Panc1 (cell line): ENCODE measurements around the gene RPUSD3. TPM values are rescaled to one million over a fixed set of nuclear protein-coding genes. Genes with fewer than 3 reads are reported as not detected.
A peak's percentile ranks its signal among the peaks of the same experiment; 100 is the strongest.

ENCODE experiments used
- ATAC-seq: fragments of 200-7000 bp; cut with Tn5 transposase; 2 replicates; pipeline ENCODE4 v1.9.1; 2020; ENCODE audit warnings: mild to moderate bottlenecking, moderate library complexity
- BruUV-seq: library from RNA; stranded (reverse); fragments of 400-500 nt; replicated peaks from 2 replicates; lab custom pipeline; 2021; lab: Mats Ljungman, UMichigan
- CTCF ChIA-PET: fragments of 300-600 bp; sonication (Branson Sonifier 250); formaldehyde crosslinking; loops from one replicate; lab custom pipeline; 2022; ENCODE audit warnings: antibody characterized with exemption; lab: Charles Lee
- POLR2A ChIA-PET: fragments of 300-600 bp; sonication (Branson Sonifier 250); formaldehyde crosslinking; loops from one replicate; lab custom pipeline; 2022; ENCODE audit warnings: antibody characterized with exemption; lab: Charles Lee
- DNase-seq: peaks from one replicate; pipeline ENCODE4 v3.0.0-alpha.2; 2010; ENCODE audit warnings: low read depth, low spot score
- H3K27ac ChIP-seq: 2 replicates; pipeline ENCODE4 v1.5.1; 2011; ENCODE audit warnings: mild to moderate bottlenecking, low read length, inconsistent platforms
- H3K27me3 ChIP-seq: fragments of 200-500 bp; sonication (Bioruptor generic); 2 replicates; pipeline ENCODE4 v1.6.0; 2014; ENCODE audit warnings: low read length, inconsistent platforms; ENCODE audit not compliant: control insufficient read depth, insufficient read depth
- H3K36me3 ChIP-seq: fragments of 200-500 bp; sonication (Bioruptor generic); 2 replicates; pipeline ENCODE4 v1.5.1; 2014; ENCODE audit warnings: inconsistent platforms, mild to moderate bottlenecking, low read length, moderate library complexity; ENCODE audit not compliant: control insufficient read depth, insufficient read depth
- H3K4me1 ChIP-seq: 2 replicates; pipeline ENCODE4 v1.5.1; 2011; ENCODE audit warnings: inconsistent platforms, mild to moderate bottlenecking, low read length, moderate library complexity; ENCODE audit not compliant: control insufficient read depth, insufficient read depth
- H3K4me3 ChIP-seq, 2 experiments: 2 replicates each; pipeline ENCODE4 v1.5.1; 2011 to 2012; ENCODE audit warnings: low read depth in 2 of 2, low read length in 2 of 2, mild to moderate bottlenecking in 2 of 2, inconsistent platforms in 1 of 2, moderate library complexity in 1 of 2
- H3K9me3 ChIP-seq: fragments of 200-500 bp; sonication (Bioruptor generic); 2 replicates; pipeline ENCODE4 v1.5.1; 2014; ENCODE audit warnings: low read depth, mild to moderate bottlenecking, inconsistent platforms, low read length, moderate library complexity; ENCODE audit not compliant: control insufficient read depth, insufficient read depth
- POLR2AphosphoS5 ChIP-seq: IDR thresholded peaks from 2 replicates; pipeline ENCODE4 v1.6.1; 2012; ENCODE audit warnings: mild to moderate bottlenecking, low read depth, low read length, moderate library complexity
- SIN3A ChIP-seq: IDR thresholded peaks from 2 replicates; pipeline ENCODE4 v1.6.1; 2012; ENCODE audit warnings: low read depth, mild to moderate bottlenecking, low read length, moderate library complexity, borderline replicate concordance; ENCODE audit not compliant: insufficient read depth
- TCF7L2 ChIP-seq: IDR thresholded peaks from 2 replicates; pipeline ENCODE4 v1.6.1; 2011; ENCODE audit warnings: mild to moderate bottlenecking, low read depth, low read length, inconsistent platforms
- in situ Hi-C: cut with HindIII; loops from 2 replicates; pipeline ENCODE4 v1.10.0; 2016; ENCODE audit warnings: low sequenced_read_pairs, low pct_unique_long_range_greater_than_20kb
- intact Hi-C: fragments of 100-400 bp; cut with micrococcal nuclease; formaldehyde crosslinking; loops from one replicate; pipeline ENCODE4 v1.10.0; 2022; ENCODE audit not compliant: unreplicated experiment
- total RNA-seq: library from RNA; stranded (reverse); gene quantifications from one replicate; pipeline ENCODE4 v1.2.1, GENCODE V29; 2021; ENCODE audit not compliant: unreplicated experiment
- TF ChIP-seq, protein P1 (sequence below): fragments of 450-650 bp; IDR thresholded peaks from 2 replicates; pipeline ENCODE4 v1.5.1; 2017; ENCODE audit warnings: mild to moderate bottlenecking
- TF ChIP-seq, protein P2 (sequence below), 2 experiments: IDR thresholded peaks; 2 replicates each; pipeline ENCODE4 v1.6.1; 2011 to 2012; ENCODE audit warnings: low read depth in 2 of 2, control low read depth in 1 of 2, low read length in 1 of 2, mild to moderate bottlenecking in 1 of 2, moderate library complexity in 1 of 2; ENCODE audit not compliant: insufficient read depth in 1 of 2

RPUSD3 gene
- total RNA-seq, 1 experiment from 2014 or later, result 40.4 TPM

DNA sequence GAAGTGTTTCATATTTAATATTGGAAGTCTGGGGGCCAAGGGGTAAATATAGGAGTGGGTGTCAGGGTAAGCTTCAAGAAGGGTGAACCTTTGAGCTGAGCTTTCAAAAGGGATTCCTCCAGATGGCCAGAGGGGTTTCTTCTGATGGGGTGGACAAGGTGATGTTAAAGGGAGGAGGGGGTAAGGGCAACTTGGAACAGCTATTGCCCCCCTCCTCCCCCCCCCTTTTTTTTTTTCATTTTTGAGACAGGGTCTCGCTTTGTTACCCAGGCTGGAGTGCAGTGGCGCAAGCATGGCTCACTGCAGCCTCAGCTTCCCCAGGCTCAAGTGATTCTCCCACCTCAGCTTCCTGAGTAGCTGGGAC lies 35.8 kb downstream of the RPUSD3 start:
- Histone ChIP-seq H3K4me1 (peaks cover 15% of the 10 kb centered on the region), H3K9me3 (no peaks in the 10 kb centered on the region), H3K27ac (no peak overlapping the region), H3K27me3 (no peaks in the 10 kb centered on the region), H3K4me3 (no peak overlapping the region), H3K36me3 (peaks cover 13% of the 10 kb centered on the region; the same call in 1 of the 2 replicates)
- no TSS peak for BruUV-seq
- intact Hi-C loops, result no loop called here
- in situ Hi-C loops, result no loop called here
- TF ChIP-seq TCF7L2 (no peak), POLR2AphosphoS5 (peak; percentile 1; the same call in 1 of the 2 replicates)
- DNase-seq, result no peak
- ChIA-PET POLR2A (no interaction called here), CTCF (interaction anchor here (0.5 to 0.6 kb wide), 2 partner anchors 125 to 1038 kb away, joined by 4 to 7 read pairs; no protein-coding TSS in a partner anchor)
- no peak for ATAC-seq

DNA sequence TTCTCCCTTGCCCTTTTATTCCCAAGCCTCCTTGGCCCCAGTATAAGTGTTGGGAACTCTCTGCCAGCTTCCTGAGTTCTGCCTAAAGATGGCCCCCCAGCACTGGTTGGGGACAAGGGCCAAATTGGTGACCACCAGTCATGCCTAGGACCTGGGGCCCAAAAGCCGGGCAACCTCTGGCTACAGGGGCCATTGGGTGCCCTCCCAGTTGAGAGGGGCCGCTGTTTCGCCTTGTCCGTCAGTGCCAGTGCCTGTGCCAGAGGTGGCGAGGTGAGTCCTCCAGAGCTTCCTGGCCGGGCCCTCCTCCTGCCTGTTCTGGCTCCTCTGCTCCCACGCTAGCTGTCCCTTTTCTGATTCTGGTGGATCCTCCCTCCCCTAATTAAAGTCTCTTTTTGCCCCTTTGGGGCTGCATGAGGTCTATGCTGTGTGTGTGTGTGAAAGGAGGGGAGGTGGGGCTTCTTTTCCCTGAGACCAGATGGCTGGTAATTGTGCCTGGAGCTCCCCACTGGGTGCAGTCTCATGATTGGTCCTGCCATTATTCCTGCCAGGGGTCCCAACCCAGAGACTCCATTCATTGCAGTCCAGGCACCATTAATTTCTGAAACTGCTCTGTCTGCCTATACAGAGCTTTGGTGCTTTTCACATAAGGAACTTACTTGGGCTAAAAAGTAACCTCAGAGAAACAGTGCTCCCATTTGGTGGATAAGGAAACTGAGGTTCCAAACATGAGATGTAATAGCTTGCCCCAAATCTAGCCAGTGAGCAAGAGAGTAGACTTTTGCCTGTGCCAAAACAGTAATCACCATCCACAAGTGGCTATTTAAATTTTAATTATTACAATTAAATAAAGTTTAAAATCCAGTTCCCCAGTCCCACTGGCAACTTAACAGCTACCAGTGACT lies 36.9 kb downstream of the RPUSD3 start:
- no peaks in the 10 kb centered on the region for H3K27me3 ChIP-seq
- POLR2A ChIA-PET, result interaction anchor here (0.5 kb wide), 1 partner anchor 175 kb away, joined by 3 read pairs; no protein-coding TSS in a partner anchor

More for the DNA sequence above, 36.9 kb downstream of the RPUSD3 start:
- TF ChIP-seq, protein P1, sequence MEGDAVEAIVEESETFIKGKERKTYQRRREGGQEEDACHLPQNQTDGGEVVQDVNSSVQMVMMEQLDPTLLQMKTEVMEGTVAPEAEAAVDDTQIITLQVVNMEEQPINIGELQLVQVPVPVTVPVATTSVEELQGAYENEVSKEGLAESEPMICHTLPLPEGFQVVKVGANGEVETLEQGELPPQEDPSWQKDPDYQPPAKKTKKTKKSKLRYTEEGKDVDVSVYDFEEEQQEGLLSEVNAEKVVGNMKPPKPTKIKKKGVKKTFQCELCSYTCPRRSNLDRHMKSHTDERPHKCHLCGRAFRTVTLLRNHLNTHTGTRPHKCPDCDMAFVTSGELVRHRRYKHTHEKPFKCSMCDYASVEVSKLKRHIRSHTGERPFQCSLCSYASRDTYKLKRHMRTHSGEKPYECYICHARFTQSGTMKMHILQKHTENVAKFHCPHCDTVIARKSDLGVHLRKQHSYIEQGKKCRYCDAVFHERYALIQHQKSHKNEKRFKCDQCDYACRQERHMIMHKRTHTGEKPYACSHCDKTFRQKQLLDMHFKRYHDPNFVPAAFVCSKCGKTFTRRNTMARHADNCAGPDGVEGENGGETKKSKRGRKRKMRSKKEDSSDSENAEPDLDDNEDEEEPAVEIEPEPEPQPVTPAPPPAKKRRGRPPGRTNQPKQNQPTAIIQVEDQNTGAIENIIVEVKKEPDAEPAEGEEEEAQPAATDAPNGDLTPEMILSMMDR, result no peak
- TF ChIP-seq SIN3A (no peak), POLR2AphosphoS5 (no peak), TCF7L2 (no peak)
- TF ChIP-seq, protein P2, sequence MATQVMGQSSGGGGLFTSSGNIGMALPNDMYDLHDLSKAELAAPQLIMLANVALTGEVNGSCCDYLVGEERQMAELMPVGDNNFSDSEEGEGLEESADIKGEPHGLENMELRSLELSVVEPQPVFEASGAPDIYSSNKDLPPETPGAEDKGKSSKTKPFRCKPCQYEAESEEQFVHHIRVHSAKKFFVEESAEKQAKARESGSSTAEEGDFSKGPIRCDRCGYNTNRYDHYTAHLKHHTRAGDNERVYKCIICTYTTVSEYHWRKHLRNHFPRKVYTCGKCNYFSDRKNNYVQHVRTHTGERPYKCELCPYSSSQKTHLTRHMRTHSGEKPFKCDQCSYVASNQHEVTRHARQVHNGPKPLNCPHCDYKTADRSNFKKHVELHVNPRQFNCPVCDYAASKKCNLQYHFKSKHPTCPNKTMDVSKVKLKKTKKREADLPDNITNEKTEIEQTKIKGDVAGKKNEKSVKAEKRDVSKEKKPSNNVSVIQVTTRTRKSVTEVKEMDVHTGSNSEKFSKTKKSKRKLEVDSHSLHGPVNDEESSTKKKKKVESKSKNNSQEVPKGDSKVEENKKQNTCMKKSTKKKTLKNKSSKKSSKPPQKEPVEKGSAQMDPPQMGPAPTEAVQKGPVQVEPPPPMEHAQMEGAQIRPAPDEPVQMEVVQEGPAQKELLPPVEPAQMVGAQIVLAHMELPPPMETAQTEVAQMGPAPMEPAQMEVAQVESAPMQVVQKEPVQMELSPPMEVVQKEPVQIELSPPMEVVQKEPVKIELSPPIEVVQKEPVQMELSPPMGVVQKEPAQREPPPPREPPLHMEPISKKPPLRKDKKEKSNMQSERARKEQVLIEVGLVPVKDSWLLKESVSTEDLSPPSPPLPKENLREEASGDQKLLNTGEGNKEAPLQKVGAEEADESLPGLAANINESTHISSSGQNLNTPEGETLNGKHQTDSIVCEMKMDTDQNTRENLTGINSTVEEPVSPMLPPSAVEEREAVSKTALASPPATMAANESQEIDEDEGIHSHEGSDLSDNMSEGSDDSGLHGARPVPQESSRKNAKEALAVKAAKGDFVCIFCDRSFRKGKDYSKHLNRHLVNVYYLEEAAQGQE (IDR thresholded peaks at IDR 0.05; ENCODE audit: insufficient read depth in 1 of 2, low read depth in 2 of 2, low read length in 1 of 2), result no peak
- TSS peak; percentile 65 for BruUV-seq
- Histone ChIP-seq H3K27ac (no peak overlapping the region), H3K4me3 (no peak overlapping the region), H3K36me3 (peaks cover 13% of the 10 kb centered on the region; the same call in 1 of the 2 replicates), H3K9me3 (no peaks in the 10 kb centered on the region), H3K4me1 (peaks cover 15% of the 10 kb centered on the region)
- DNase-seq, result no peak
- in situ Hi-C loops, result no loop called here
- CTCF ChIA-PET, result no interaction called here
- intact Hi-C loops, result no loop called here
- ATAC-seq, result no peak
